ENCODE data around the gene C1R. TPM values are rescaled to one million over a fixed set of nuclear protein-coding genes. Genes with fewer than 3 reads are reported as not detected.

C1R gene
- total RNA-seq, 1 donor: 528 TPM

DNA sequence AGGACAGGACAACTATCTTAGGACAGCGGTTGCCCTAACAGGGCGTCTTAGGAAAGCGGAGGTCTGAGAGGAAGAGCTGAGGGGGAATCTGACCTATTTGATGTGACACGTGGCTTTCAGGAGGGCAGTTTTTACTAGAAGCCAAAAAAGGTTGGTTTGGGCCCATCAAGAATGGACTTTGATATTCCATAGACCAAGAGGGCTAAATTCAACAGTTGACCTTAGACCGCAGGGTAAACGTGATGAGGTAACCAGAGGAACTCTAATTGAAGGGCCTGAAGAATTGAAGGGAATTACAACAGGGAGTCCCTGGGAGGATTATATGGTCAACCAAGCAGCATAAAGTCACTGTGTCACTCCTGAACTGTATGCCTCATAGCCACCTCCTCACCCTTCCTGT, 20.2 kb downstream of the C1R start:
- DNase-seq (ENCODE audit: low read depth): no peak
- no peak overlapping the region for H3K4me3 ChIP-seq (ENCODE audit: low read depth, low read length)
- TF ChIP-seq, protein P1, sequence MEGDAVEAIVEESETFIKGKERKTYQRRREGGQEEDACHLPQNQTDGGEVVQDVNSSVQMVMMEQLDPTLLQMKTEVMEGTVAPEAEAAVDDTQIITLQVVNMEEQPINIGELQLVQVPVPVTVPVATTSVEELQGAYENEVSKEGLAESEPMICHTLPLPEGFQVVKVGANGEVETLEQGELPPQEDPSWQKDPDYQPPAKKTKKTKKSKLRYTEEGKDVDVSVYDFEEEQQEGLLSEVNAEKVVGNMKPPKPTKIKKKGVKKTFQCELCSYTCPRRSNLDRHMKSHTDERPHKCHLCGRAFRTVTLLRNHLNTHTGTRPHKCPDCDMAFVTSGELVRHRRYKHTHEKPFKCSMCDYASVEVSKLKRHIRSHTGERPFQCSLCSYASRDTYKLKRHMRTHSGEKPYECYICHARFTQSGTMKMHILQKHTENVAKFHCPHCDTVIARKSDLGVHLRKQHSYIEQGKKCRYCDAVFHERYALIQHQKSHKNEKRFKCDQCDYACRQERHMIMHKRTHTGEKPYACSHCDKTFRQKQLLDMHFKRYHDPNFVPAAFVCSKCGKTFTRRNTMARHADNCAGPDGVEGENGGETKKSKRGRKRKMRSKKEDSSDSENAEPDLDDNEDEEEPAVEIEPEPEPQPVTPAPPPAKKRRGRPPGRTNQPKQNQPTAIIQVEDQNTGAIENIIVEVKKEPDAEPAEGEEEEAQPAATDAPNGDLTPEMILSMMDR (IDR thresholded peaks at IDR 0.05; ENCODE audit: insufficient read depth, low read length): no peak

DNA sequence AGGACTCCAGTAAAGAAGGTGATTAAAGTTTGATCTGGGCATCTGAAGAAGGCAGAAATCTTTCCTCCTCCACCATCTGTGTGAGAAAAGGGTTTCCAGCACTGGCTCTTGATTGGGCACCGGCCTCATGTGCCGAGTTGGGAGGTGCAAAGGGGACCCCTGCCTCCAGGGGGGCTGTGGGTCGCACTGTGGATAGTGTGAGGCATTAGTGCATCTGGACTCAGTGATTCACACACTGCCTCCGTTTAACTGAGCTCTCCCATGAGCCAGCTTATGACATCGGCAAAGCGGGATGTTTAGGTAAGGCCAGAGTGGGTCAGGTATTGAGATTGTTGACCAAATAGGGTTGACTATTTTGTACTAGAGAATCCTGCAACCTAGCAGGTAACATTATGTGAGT, 22.9 kb downstream of the C1R start:
- TF ChIP-seq, protein P1 (IDR thresholded peaks at IDR 0.05; ENCODE audit: insufficient read depth, low read length): no peak
- DNase-seq (ENCODE audit: low read depth): no peak
- no peak overlapping the region for H3K4me3 ChIP-seq (ENCODE audit: low read depth, low read length)

DNA sequence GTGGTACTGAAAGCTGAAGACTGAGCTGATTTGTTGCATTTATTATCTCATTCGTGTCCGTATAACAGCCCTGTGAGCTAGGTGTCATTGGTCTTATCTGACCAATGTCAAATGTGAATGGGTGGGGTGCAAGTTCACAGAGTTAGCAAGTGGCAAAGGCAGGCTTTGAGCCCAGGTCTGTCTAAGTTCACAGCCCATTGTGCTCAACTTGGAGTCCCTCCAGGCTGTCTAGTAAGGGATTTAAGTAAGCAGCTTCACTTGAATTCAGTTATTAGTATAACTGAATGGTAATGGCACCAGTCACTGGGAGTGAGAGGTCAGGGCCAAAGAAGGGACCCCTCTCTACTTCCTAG, 23.3 kb downstream of the C1R start:
- H3K4me3 ChIP-seq (ENCODE audit: low read depth, low read length): no peak overlapping the region
- no peak for DNase-seq (ENCODE audit: low read depth)
- TF ChIP-seq, protein P1 (IDR thresholded peaks at IDR 0.05; ENCODE audit: insufficient read depth, low read length): no peak

DNA sequence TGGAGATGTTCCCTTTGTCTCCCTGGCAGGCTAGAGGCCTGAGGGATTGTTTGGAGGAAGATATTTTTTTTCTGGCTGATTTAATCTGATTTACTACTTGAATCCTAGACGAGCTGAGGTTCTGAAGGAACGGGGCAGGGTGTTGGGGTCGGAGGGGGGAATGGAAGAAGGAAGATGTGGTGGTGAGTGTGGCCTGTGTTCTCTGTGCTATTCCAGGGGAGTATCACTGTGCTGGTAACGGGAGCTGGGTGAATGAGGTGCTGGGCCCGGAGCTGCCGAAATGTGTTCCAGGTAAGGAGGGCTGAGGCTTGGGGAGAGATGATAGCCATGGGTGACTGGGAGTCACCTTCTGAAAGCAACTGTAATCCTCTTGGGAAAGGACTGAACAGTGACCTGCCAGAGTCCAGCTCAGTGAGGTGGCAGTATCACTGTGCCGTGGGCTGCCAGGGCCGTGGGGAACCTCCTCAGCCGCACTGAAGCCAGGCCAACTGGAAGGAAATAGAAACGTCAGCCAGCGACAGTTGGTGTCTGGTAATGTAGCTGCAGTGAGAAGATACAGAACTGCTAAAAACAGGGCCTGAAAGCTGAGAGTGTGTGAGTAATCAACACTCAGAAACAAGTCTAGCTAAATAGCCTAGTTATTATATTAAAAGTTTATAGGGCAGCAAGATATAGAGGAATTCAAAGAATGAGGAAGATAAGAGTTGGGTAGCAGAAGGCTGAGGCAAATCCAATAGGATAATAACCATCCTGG, 23.8 kb downstream of the C1R start:
- TF ChIP-seq, protein P1 (IDR thresholded peaks at IDR 0.05; ENCODE audit: insufficient read depth, low read length): no peak
- H3K4me3 ChIP-seq (ENCODE audit: low read depth, low read length): no peak overlapping the region
- peak; percentile 69 for DNase-seq (ENCODE audit: low read depth)

DNA sequence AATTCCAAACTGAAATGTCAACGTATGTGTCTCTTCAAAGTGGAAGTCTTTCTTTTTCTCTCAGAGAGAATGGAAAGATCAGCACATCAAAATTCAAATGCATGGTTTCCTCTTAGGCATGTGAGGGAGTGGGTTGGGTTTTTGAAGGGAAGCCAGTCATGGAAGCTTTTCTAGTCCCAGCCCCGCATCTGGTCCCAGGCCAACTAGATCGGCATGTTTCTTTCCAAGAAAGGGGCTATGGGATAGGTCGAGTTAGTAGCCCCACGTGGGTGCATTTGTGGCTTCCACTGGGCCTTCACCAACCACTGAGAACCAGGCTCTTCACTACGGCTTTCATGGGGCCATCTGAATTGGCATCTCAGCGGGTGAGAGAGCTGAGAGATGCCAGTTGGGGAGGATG, 25.1 kb downstream of the C1R start:
- no peak overlapping the region for H3K4me3 ChIP-seq (ENCODE audit: low read depth, low read length)
- TF ChIP-seq, protein P1 (IDR thresholded peaks at IDR 0.05; ENCODE audit: insufficient read depth, low read length): no peak
- DNase-seq (ENCODE audit: low read depth): no peak

DNA sequence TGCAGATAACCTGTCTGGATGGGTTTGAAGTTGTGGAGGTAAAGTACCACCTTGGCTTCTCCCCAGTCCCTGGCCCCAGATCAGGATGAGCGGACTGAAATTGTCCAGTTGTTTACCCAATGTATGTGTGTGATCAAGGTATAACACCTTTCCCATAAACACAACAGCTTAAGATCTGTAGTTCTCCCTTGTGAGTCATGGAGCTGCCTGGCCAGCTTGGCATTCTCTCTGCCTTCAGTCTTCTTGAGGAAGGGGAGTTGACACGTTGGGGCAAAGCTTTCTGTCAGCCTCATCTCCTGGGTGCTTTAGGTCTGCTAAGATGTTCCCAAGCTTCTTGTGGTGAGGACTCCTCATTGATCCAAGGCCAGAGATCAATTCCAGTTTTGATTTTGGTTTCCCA, 25.6 kb downstream of the C1R start:
- no peak overlapping the region for H3K4me3 ChIP-seq (ENCODE audit: low read depth, low read length)
- TF ChIP-seq, protein P1 (IDR thresholded peaks at IDR 0.05; ENCODE audit: insufficient read depth, low read length): no peak
- DNase-seq (ENCODE audit: low read depth): no peak
